Measurements from ENCODE around the gene NBPF8.
"Not testable (repeated sequence)": the region's sequence is repeated elsewhere in the genome, so short reads cannot be mapped to it uniquely, and the experiment has no call there.

DNA sequence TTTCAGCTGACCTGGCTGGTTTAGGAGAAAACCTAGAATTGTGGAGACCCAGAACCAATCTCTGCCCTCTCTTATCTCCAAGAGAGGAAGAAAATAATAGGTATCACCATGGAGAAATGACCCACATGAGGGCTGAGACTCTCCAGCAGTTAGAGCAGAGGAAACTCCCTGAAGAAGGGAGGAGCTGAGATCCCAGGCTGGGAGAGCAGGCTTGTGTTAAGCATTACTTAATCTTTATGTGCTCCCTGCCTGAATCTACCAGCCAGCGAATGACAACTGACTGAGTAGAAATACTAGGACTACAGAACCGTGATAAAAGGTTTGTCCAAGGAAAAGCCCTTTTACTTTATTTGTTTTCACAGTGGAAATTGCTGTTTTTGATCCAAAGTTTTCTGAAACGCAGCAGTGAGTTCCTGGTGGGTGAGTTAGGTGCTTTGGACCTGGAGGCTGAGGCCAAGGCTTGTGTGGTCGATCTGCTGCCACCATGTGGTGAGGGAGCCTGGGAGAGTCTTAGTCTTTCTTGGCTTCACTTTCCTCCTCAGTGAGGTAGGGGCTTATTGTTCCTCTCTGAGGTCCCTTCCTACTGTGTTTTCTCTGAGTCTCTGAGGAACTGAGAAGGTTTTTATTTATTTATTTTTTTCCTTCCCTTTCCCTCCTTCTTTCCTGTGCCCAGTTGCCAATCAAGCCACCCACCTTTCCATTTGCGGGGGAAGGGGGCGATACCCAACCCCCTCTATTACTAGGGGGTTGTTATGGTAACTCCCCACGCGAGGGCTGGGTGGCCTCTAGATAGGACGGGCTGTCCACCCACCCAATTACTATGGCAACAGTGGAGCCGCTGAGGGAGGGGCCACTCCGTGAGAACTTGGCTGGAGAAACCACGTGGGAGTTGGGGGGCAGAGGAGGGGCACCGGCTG is 21.3 kb upstream of the NBPF8 start:
- TF ChIP-seq, protein P1, sequence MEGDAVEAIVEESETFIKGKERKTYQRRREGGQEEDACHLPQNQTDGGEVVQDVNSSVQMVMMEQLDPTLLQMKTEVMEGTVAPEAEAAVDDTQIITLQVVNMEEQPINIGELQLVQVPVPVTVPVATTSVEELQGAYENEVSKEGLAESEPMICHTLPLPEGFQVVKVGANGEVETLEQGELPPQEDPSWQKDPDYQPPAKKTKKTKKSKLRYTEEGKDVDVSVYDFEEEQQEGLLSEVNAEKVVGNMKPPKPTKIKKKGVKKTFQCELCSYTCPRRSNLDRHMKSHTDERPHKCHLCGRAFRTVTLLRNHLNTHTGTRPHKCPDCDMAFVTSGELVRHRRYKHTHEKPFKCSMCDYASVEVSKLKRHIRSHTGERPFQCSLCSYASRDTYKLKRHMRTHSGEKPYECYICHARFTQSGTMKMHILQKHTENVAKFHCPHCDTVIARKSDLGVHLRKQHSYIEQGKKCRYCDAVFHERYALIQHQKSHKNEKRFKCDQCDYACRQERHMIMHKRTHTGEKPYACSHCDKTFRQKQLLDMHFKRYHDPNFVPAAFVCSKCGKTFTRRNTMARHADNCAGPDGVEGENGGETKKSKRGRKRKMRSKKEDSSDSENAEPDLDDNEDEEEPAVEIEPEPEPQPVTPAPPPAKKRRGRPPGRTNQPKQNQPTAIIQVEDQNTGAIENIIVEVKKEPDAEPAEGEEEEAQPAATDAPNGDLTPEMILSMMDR (IDR thresholded peaks at IDR 0.05) = not testable (repeated sequence)
- not testable (repeated sequence) for TF ChIP-seq EZH2 (IDR thresholded peaks at IDR 0.05)
